NCI-H345 treated with DMSO at 0.1 percent for 48 hours (cell line): Measurements from ENCODE around the gene CDH19.
"Not testable (repeated sequence)": the region's sequence is repeated elsewhere in the genome, so short reads cannot be mapped to it uniquely, and the experiment has no call there.

Experiments
- DNase-seq: peaks from one replicate; lab custom pipeline; 2025; ENCODE audit not compliant: unreplicated experiment; lab: John Stamatoyannopoulos, UW

Gene CDH19

DNA sequence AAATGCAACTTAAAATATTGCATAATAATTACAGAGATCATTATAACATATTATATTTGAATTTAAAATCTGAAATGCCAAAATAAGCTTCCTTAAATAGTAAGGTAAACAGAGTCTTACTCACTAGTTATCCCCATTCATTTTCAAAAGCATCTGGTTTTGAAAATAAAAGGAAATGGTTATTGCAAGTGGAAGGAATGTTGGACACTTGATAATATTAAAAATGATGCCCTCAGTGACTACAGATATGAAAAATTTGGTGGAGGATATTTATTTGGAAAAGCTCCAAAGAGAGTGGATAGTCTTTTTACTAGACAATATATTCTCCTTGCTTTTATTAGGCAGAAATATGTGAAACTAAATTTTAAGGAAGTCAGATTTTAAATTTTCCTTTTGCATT is 39.7 kb downstream of the CDH19 start:
- no peak for DNase-seq

DNA sequence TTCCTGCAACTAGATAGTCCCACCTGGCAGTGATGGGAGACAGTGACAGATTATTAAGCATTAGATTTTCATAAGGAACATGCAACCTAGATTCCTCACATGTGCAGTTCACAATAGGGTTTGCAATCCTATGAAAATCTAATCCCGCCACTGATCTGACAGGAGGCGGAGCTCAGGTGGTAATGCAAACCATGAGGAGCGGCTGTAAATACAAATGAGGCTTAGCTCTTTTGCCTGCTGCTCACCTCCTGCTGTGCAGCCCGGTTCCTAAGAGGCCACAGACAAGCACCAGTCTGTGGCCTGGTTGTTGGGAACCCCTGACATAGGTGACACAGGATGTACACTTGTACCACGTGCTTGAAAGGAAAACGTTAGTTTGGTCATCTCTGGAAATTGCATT is 41.6 kb downstream of the CDH19 start:
- DNase-seq: no peak

DNA sequence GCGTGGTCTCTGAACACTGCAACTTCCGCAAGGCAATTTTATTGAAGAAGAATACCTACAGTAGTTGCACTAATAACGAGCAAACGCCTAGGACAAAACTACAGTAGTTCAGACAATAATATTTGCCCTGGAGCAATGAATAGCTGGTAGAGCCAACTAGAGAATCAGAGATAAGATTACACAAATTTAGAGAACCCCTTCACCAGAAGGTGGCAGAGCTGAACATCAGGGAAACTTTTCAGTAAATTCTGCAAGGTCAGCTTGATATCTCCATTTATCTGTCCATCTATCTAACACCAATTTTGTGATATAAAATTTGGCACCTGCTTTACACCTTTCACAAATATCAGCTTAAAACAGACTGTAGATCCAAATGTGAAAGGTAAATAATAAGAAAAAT is 43.8 kb downstream of the CDH19 start:
- peak; percentile 4 for DNase-seq

- no peak for DNase-seq
Measured at GRCh38 chr18:66558773-66559172, 45.1 kb downstream of the CDH19 start.

- no peak for DNase-seq
Measured at GRCh38 chr18:66557091-66557490, 46.8 kb downstream of the CDH19 start.

DNA sequence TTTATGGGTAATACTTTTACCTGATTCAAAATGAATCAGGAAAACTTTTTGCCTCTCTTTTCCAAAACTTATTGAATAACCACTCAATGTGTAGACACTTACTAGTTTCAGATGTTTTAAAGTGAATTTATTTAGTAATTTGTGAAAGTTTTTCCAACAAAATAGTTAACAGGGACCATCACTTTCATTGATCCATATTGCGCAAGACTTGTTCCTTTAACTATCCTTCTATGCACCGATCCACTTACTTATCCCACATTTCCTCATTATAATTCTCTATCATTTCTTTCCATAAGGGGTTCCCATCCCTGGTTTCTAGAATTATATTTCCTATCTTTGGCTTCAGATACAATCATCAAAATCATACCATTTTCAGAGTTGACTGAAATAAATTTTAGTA is 48.3 kb downstream of the CDH19 start:
- no peak for DNase-seq

DNA sequence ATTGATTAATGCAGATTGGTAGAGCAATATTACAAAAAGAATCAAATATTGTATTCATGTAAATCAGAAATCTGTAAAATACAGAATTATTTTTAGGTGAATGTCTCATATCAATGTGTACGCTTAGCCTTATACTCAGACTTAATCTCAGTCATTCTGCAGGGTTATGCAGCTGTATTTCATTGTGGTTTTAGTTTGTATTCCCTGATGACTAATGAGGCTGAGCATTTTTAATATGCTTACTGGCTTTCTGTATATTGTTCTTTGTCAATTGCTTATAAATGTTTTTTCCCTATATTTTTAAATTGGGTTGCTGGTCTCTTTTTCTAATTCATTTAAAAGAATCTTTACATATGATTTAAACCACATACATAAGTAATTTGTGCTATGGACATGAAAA is 50.1 kb downstream of the CDH19 start:
- no peak for DNase-seq

GRCh38 chr18:66550366-66550765 is 53.5 kb downstream of the CDH19 start:
- no peak for DNase-seq

- DNase-seq: no peak
Measured at GRCh38 chr18:66548747-66549146, 55.1 kb downstream of the CDH19 start.

- DNase-seq: no peak
Measured at GRCh38 chr18:66534110-66534509, 69.8 kb downstream of the CDH19 start.

DNA sequence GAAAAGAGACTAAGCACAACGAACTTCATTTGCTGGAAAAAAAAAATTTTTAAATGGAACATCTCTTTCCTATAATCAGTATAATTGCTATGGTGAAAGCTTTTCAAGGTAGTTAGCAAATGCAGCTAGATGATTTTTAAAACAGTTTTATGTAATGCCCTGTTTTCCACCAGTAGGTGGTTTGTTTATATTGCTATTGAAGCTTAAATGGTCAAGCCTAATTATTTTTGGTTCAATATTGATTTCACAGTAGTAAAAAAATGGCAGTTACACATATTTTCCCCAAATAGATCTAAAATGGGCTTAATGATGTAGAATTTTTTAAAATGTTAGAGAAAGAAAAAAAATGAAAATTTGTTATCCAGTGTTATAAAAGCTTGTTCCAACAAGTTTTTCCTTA is 70.2 kb downstream of the CDH19 start:
- no peak for DNase-seq

DNA sequence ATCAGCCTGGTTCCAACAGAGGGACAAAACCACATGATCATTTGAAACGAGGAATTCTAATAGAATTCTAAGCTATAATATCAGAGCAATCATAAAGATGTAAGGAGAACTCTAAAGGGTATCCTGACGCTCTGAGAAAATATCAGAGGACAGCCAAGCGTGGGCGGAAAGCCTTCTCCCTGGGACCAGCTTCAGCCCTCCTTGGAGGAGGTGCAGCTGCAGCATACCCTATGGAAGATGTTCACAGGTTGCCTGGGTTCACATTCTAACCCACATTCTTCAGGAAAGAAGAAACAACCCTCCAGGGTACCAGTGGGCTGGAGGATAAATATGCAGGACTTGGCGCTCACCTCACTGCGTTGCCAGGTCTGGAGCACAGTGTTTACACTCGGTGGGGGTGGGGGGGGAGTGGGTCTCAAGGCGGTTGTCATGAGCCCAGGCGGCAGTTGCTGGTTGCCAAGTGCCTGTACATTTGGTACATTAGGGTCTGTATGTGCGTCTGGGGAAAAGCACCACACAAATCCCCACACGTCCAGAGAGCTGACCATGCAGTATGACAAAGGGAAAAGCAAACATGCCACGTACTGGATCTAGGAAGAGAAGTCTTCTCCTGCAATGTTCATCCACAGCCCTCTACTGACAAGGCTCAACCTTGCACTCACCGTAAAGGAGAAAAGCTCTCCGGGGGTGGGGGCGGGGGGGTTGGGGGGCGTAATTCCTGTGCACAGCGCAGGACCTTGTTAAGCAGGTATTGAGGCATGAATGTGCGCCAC is 80.5 kb downstream of the CDH19 start:
- no peak for DNase-seq

- DNase-seq: no peak
Measured at GRCh38 chr18:66513996-66514395, 89.9 kb downstream of the CDH19 start.

DNA sequence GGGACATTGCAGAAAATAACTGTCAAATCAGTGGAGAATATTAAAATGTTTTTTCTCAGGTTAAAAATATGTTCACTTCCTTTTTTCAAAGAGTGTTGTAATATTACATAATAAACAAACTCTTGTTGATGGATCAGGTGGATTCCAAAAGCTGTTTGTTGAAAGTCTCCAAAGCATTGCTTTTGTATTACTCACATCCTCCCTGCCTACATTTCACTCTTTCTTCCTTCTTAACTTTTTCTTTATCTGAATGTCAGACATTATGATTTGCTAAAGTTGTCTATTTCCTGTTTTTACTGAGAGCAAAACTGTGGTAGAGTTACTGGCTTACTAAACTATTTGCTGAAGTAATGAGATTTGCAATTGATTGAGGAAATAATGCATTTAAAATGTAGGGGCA is 92.1 kb downstream of the CDH19 start:
- DNase-seq: no peak

- no peak for DNase-seq
Measured at GRCh38 chr18:66511289-66511688, 92.6 kb downstream of the CDH19 start.

- no peak for DNase-seq
Measured at GRCh38 chr18:66510357-66511045, 93.4 kb downstream of the CDH19 start.

DNA sequence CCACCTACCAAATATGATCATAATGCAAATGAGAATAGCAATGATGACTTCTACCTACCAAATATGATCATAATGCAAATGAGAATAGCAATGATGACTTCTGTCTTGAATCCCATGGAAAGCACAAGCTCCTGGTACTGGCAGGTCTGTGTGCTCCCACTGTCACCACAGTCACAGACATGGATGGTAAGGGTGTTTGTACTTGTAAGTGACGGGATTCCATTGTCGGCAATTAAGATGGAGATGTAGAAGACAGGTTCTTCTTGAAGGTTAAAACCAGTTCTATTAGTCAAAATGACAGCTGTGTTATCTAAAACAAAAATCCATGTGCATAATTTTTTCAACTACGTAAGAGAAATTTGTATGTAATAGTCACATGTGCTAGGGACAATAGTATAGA is 95.0 kb downstream of the CDH19 start:
- no peak for DNase-seq

- no peak for DNase-seq
Measured at GRCh38 chr18:66506178-66506577, 97.7 kb downstream of the CDH19 start.

DNA sequence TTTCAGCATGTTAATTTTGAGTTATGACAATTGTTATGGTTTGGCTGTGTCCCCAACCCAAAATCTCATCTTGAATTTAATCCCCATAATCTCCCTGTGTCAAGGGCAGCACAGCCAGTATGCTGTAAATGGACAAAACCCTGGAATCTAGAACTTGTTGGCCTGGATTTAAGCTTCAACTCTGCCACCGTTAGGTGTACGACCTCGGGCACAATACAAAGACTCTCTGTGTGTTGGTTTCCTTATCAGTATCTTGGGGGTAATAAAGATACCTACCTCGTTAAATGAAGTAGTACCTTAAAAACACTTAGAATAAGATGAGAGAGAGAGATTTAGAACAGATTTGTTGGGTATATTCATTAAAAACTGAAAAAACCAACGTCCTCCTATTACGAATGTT is 106.5 kb downstream of the CDH19 start:
- no peak for DNase-seq

- DNase-seq: peak; percentile 32
Measured at GRCh38 chr18:66495844-66496243, 108.0 kb downstream of the CDH19 start.

- no peak for DNase-seq
Measured at GRCh38 chr18:66473882-66474281, 130.0 kb downstream of the CDH19 start.

- DNase-seq: not testable (repeated sequence)
Measured at GRCh38 chr18:66466184-66466583, 137.7 kb downstream of the CDH19 start.

DNA sequence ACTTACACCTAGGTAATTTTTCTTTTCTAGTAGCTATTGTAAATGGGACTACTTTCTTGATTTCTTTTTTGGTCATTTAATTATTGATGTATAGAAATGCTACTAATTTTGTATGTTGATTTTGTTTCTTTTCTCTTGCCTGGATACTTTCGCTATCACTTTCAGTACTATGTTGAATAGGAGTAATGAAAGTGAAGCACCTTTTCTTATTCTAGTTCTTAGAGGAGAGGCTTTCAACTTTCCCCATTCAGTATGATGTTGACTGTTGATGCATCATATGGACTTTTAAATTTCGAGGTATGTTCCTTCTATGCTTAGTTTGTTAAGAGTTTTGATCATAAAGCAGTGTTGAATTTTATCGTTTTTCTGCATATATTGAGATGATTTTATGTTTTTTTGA is 142.5 kb downstream of the CDH19 start:
- DNase-seq: no peak
